Measurements from ENCODE around the gene HECW1.

DNA sequence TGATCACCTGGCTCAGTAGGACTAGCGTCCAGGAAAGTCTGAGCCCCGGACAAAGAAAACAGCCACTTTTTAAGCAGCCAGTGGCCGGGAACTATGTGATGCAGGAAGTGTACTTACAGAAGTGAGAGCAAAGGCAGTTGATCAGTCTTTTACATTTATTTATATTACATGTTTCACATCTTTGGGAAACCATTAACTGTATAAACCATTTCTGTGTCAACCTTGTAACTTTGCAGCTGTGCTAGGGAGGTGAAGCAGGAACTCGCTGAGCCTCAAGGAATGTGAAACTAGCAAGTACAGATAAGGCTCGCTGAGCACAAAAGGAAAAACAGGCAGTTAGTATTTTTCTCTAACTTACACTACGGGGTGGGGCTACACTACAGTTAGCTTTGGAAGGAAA lies 39.9 kb upstream of the HECW1 start:
- TF ChIP-seq, protein P1, sequence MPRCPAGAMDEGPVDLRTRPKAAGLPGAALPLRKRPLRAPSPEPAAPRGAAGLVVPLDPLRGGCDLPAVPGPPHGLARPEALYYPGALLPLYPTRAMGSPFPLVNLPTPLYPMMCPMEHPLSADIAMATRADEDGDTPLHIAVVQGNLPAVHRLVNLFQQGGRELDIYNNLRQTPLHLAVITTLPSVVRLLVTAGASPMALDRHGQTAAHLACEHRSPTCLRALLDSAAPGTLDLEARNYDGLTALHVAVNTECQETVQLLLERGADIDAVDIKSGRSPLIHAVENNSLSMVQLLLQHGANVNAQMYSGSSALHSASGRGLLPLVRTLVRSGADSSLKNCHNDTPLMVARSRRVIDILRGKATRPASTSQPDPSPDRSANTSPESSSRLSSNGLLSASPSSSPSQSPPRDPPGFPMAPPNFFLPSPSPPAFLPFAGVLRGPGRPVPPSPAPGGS (IDR thresholded peaks at IDR 0.05): no peak
- TF ChIP-seq, protein P2, sequence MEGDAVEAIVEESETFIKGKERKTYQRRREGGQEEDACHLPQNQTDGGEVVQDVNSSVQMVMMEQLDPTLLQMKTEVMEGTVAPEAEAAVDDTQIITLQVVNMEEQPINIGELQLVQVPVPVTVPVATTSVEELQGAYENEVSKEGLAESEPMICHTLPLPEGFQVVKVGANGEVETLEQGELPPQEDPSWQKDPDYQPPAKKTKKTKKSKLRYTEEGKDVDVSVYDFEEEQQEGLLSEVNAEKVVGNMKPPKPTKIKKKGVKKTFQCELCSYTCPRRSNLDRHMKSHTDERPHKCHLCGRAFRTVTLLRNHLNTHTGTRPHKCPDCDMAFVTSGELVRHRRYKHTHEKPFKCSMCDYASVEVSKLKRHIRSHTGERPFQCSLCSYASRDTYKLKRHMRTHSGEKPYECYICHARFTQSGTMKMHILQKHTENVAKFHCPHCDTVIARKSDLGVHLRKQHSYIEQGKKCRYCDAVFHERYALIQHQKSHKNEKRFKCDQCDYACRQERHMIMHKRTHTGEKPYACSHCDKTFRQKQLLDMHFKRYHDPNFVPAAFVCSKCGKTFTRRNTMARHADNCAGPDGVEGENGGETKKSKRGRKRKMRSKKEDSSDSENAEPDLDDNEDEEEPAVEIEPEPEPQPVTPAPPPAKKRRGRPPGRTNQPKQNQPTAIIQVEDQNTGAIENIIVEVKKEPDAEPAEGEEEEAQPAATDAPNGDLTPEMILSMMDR (IDR thresholded peaks at IDR 0.05): no peak
